Body of pancreas (tissue), 4 donors: ENCODE measurements around the gene APOL1.

Experiments
- POLR2A ChIP-seq, 3 donors: fragments of 450-650 bp; IDR thresholded peaks; one replicate each; pipeline ENCODE4 v1.6.1; 2016; ENCODE audit warnings: antibody characterized with exemption in 3 of 3, mild to moderate bottlenecking in 2 of 3
- TF ChIP-seq, protein P1 (sequence below), 7 experiments: fragments of 450-650 bp in 4 of 7; fragments of 200-600 bp in 3 of 7; sonication (generic) in 3 of 7; IDR thresholded peaks; one replicate each; pipeline ENCODE4 v1.5.1; 2016 to 2019; ENCODE audit warnings: antibody characterized with exemption in 7 of 7

DNA sequence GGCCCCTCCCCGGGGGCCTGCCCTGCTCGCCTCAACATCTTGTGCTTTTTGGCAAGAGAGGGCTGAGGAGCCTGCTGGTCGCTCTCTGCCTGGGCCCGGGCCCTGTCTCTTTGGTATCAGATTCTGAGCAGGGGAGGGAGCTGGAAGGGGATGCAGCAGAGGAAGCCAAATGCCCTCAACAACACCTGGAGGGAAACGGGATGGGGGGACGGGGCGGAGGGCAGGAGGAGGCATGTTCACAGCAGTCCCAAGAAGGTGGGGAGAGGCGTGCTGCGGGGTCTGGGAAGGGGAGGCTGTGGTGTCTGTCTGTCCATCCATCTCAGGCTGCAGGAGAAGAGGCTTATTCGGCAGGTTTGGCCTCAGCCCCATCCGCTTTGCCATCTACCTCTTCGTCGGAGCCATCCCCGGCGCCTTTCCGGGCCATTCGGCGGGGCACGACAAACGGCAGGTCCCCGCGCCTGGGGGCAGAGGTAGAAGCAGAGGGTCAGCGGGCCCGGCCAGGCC lies 29.4 kb downstream of the APOL1 start:
- no peak for TF ChIP-seq POLR2A (IDR thresholded peaks at IDR 0.05)
- TF ChIP-seq, protein P1, sequence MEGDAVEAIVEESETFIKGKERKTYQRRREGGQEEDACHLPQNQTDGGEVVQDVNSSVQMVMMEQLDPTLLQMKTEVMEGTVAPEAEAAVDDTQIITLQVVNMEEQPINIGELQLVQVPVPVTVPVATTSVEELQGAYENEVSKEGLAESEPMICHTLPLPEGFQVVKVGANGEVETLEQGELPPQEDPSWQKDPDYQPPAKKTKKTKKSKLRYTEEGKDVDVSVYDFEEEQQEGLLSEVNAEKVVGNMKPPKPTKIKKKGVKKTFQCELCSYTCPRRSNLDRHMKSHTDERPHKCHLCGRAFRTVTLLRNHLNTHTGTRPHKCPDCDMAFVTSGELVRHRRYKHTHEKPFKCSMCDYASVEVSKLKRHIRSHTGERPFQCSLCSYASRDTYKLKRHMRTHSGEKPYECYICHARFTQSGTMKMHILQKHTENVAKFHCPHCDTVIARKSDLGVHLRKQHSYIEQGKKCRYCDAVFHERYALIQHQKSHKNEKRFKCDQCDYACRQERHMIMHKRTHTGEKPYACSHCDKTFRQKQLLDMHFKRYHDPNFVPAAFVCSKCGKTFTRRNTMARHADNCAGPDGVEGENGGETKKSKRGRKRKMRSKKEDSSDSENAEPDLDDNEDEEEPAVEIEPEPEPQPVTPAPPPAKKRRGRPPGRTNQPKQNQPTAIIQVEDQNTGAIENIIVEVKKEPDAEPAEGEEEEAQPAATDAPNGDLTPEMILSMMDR (IDR thresholded peaks at IDR 0.05), result no peak
